SK-N-MC (cell line): ENCODE measurements around the gene LONP1.
"Not testable (repeated sequence)": the region's sequence is repeated elsewhere in the genome, so short reads cannot be mapped to it uniquely, and the experiment has no call there.

Source experiments
- DNase-seq: peaks from one replicate; pipeline ENCODE4 v3.0.0-alpha.2; 2011; ENCODE audit warnings: low read depth, low spot score
- H3K27ac ChIP-seq: fragments of 200-600 bp; sonication (generic); 2 replicates; pipeline ENCODE4 v1.5.1; 2016; ENCODE audit warnings: mixed run types
- H3K36me3 ChIP-seq: fragments of 200-600 bp; sonication (generic); 2 replicates; pipeline ENCODE4 v1.6.1; 2017; ENCODE audit warnings: antibody characterized with exemption, low read length, mixed read lengths; ENCODE audit not compliant: insufficient read depth
- H3K4me3 ChIP-seq: fragments of 200-600 bp; sonication (generic); 2 replicates; pipeline ENCODE4 v1.5.1; 2016
- H3K9ac ChIP-seq: fragments of 200-600 bp; sonication (generic); 2 replicates; pipeline ENCODE4 v1.8.0; 2017; ENCODE audit warnings: mixed run types, mixed read lengths; ENCODE audit not compliant: insufficient read length
- H3K9me3 ChIP-seq: fragments of 200-600 bp; sonication (generic); 2 replicates; pipeline ENCODE4 v1.6.1; 2017; ENCODE audit warnings: low read depth, mild to moderate bottlenecking, antibody characterized with exemption, low read length, moderate library complexity, mixed read lengths
- EZH2 ChIP-seq: fragments of 200-600 bp; sonication (generic); IDR thresholded peaks from one replicate; pipeline ENCODE4 v1.6.1; 2017; ENCODE audit warnings: antibody characterized with exemption
- FOXP2 ChIP-seq: optimal IDR thresholded peaks from 2 replicates; pipeline ENCODE3; 2011; ENCODE audit warnings: mild to moderate bottlenecking, moderate library complexity; ENCODE audit not compliant: insufficient read depth; ENCODE audit errors: extremely low read length, control extremely low read depth
- POLR2AphosphoS5 ChIP-seq: IDR thresholded peaks from 2 replicates; pipeline ENCODE4 v1.6.1; 2012; ENCODE audit warnings: mild to moderate bottlenecking, low read depth, low read length, borderline replicate concordance

Gene LONP1

DNA sequence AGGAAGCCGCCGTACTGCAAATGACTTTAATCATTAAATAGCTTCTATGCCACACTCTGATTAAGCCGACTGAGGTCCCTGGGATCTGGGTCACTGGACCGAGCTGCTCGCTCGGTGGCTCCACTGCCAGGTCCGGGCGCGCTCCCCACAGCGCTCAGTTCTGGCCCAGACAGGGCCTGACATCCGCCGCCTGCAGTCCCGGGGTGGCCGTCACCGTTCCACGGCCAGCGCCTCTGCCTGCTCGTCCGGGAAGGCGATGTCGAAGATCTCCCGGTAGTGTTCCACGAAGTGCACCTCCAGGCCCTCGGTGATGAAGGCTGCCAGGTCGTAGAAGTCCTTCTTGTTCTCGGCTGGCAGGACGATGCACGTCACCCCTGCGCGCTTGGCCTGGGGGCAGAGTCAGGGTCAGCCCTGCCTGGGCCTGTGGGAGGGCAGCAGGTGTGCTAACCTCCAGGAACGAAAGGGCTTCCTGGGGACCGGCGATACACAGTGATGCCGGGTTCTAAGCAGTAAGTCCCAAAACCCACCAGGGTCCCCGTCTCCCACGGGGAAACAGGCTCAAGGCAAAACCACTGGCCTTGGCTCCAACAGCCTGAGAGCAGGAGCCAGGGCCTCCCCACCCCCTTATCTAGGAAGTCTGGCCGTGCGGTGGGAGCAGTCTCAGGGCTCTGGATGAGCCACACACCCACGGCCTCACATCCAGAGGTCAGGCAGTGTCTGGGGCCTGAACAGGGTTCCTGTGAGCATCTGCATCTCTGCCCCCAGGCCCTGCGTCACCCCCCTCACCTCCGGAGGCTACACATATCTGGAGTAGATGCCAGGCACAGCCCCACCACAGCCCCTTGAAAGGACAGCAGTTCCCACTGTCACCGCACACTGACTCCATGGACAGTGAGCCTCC, 27.9 kb downstream of the LONP1 start:
- H3K9me3 ChIP-seq = no peaks in the 10 kb centered on the region
- H3K4me3 ChIP-seq = peak overlapping the region; percentile 100
- no peak for DNase-seq
- no peak for TF ChIP-seq EZH2
- no peak; the same call in 1 of the 2 replicates for TF ChIP-seq POLR2AphosphoS5
- TF ChIP-seq FOXP2 = no peak
- peak overlapping the region; percentile 57 for H3K27ac ChIP-seq
- no peak overlapping the region for H3K9ac ChIP-seq
- H3K36me3 ChIP-seq = peaks cover 65% of the 10 kb centered on the region

DNA sequence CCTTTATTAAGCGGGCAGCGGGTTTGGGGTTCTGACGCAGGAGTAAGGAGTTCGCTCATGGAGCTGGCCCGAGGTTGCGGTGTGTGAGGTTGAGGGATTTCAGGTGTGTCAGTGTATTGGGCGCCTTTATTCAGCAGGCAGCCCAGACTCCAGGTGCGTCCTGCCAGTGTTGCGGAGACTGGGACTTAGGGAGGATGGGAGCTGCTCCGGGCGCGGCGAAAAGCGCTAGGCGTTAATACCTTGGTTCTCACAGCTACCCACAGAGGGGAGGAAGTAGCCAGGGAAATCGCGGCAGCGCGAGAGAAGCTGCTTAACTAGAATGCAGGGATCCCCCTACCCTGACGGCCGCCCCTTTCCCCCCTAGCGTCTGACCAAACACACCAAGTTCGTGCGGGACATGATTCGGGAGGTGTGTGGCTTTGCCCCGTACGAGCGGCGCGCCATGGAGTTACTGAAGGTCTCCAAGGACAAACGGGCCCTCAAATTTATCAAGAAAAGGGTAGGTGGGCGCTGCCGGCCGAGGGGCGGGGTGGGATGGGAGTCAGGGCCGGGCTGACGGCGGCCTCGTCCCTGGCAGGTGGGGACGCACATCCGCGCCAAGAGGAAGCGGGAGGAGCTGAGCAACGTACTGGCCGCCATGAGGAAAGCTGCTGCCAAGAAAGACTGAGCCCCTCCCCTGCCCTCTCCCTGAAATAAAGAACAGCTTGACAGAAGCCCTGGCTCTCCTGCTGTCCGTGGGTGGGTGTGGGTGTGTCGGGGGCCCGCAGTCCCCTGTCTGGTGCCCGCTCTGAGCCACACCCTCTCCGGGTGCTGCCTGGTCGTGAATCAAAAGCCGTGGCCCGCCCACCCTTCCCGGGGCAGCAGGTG, 28.8 kb downstream of the LONP1 start:
- Histone ChIP-seq H3K27ac (peak overlapping the region; percentile 97), H3K9ac (peak overlapping the region; percentile 100), H3K4me3 (peak overlapping the region; percentile 100), H3K9me3 (no peaks in the 10 kb centered on the region), H3K36me3 (peaks cover 56% of the 10 kb centered on the region)
- no peak for DNase-seq
- TF ChIP-seq POLR2AphosphoS5 = peak; percentile 44
- no peak for TF ChIP-seq EZH2

DNA sequence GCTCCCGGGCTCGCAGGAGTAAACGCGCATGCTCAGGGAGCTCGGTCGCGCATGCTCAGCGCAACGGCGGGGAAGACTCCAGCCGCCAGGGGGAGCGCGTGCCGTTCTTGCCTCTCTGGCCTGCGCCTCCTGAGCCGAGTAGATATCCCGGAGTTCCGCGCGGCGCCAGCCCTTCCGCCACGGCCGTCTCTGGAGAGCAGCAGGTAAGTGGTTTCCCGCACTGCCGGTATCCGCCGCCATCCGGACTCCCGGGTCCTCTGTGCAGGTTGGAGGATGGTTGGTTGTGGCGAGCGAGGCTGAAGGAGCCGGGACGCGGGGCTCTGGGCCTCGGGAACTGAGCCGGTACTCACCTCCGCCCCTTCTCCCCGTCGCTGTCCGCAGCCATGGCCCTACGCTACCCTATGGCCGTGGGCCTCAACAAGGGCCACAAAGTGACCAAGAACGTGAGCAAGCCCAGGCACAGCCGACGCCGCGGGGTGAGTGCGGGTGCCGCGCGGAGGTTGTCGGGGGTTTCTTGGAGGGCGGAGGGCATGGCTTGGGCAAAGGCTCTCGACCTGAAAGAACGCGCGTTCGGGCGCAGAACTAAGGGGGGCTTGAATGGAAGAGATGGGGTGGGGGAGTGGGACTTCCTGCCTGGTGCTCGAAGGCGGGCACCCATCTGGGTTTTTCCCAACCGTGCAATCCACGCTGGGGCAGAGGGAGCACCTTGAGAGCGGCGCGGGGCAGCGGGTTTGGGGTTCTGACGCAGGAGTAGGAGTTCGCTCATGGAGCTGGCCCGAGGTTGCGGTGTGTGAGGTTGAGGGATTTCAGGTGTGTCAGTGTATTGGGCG, 29.6 kb downstream of the LONP1 start, which contains the start of gene RPL36:
Gene RPL36 (plus strand): TSS at position 171 of the 830 bp plus-strand sequence. CDS start 213 bp downstream, at position 384.
- H3K9me3 ChIP-seq = no peaks in the 10 kb centered on the region
- H3K27ac ChIP-seq = peak within 1 kb of the TSS; percentile 97
- peak within 1 kb of the TSS; percentile 100 for H3K4me3 ChIP-seq
- H3K36me3 ChIP-seq = peaks cover 47% of the 10 kb centered on the region
- DNase-seq = peak; percentile 81
- TF ChIP-seq EZH2 = no peak
- TF ChIP-seq FOXP2 = peak; percentile 76
- peak; percentile 99 for TF ChIP-seq POLR2AphosphoS5
- peak within 1 kb of the TSS; percentile 100 for H3K9ac ChIP-seq

DNA sequence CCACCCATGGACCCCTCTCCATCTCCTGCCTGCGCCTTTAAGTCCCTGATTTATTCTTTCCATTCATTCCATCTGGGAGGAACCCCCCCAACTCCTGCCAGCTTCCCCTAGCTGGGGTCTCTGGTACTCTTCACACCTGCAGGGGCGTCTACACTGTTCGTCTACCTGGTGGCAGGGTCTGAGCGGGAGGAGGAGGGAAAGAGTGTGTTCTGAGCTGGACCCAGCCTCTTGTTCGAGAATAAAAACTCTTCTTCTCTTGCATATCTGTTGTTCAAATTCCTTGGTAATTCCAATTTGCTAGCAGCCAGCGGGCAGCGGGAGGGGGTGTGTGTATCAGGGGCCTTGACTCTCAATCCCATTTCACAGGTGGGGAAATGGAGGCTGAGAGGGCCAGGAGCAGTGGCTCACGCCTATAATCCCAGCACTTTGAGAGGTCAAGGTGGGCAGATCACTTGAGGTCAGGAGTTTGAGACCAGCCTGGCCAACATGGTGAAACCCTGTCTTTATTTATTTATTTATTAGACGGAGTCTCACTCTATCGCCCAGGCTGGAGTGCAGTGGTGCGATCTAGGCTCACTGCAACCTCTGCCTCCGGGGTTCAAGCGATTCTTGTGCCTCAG, 31.6 kb downstream of the LONP1 start:
- not testable (repeated sequence) for H3K9me3 ChIP-seq, H3K9ac ChIP-seq, DNase-seq, H3K27ac ChIP-seq, H3K4me3 ChIP-seq
- H3K36me3 ChIP-seq = peaks cover 28% of the 10 kb centered on the region

DNA sequence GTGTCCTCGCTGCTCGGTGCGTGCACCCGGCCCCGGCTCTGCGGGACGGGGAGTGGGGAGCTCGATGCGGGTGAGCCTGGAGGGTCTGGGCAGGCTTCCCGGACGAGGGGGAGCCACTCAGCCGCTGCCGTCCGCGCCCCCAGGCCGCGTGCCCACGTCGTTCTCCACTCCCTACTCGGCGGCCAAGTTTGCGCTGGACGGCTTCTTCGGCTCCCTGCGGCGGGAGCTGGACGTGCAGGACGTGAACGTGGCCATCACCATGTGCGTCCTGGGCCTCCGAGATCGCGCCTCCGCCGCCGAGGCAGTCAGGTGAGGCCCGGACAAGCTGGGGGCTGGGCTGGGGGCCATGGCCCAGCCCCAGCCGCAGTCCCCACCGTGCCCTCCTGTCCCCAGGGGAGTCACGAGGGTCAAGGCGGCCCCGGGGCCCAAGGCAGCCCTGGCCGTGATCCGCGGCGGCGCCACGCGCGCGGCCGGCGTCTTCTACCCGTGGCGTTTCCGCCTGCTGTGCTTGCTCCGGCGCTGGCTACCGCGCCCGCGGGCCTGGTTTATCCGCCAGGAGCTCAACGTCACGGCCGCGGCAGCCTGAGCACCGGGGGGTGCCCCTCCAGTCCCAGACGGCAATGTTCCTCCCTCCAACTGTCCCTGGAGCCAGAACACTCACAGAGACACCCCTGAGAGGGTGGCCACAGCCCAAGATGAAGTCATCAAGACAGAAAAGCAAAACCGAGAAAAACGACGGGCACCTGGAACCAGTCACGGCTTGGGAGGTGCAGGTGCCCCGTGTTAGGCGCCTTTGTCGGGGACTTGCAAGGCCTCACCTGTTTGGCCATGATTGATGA, 32.4 kb downstream of the LONP1 start:
- TF ChIP-seq POLR2AphosphoS5 (no peak), EZH2 (no peak), FOXP2 (no peak)
- no peaks in the 10 kb centered on the region for H3K9me3 ChIP-seq
- peaks cover 20% of the 10 kb centered on the region for H3K36me3 ChIP-seq
- no peak for DNase-seq
- H3K27ac ChIP-seq = no peak overlapping the region
- no peak overlapping the region for H3K9ac ChIP-seq
- peak overlapping the region; percentile 87 for H3K4me3 ChIP-seq

DNA sequence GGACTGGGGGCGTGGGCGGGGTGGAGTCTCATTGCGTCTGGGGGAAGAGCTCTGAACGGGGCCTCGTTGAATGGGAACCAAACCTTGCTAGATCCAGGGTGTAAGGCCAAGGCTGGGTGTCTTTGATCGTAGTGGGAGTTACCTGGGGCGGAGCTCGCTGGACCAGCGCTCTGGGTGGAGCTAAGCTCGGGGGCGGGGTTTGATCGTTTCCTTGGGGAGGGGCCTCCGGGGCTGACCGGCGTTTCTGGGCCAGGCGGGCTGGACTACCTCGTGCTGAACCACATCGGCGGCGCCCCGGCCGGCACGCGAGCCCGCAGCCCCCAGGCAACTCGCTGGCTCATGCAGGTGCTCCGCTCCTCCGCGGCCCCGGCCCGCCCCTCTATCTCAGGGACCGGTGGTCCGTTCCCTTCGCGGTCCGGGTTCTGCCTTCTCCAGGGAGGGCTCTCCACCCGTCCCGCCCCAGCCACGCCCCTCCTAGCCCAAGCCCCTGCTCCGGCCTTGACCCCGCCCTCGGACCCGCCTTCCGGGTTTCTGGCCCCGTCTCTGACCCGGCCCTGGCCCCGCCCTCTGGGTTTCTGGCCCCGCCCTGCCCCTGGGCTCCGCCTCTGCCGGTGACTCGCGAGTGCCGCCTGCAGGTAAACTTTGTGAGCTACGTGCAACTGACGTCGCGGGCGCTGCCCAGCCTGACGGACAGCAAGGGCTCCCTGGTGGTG, 33.1 kb downstream of the LONP1 start:
- Histone ChIP-seq H3K9ac (peak overlapping the region; percentile 49), H3K27ac (0 out of 2 replicates have a peak overlapping the region, but pooled peaks have one; percentile 6), H3K9me3 (no peaks in the 10 kb centered on the region), H3K4me3 (peak overlapping the region; percentile 87), H3K36me3 (peaks cover 12% of the 10 kb centered on the region)
- TF ChIP-seq EZH2 (no peak), POLR2AphosphoS5 (no peak; the same call in 1 of the 2 replicates), FOXP2 (no peak)
- peak; percentile 37 for DNase-seq
